KG1 (cell line): ENCODE data around the gene ZNF844.
"Not testable (repeated sequence)": the region's sequence is repeated elsewhere in the genome, so short reads cannot be mapped to it uniquely, and the experiment has no call there.

Experiments
- DNase-seq: peaks from one replicate; lab custom pipeline; 2025; lab: John Stamatoyannopoulos, UW

ZNF844 gene

GRCh38 chr19:12064590-12065538 lies at the start of gene ZNF844:
Gene ZNF844 (plus strand): TSS chr19:12064731. CDS start chr19:12064874, 143 bp downstream.
- peak; percentile 35 for DNase-seq

DNA sequence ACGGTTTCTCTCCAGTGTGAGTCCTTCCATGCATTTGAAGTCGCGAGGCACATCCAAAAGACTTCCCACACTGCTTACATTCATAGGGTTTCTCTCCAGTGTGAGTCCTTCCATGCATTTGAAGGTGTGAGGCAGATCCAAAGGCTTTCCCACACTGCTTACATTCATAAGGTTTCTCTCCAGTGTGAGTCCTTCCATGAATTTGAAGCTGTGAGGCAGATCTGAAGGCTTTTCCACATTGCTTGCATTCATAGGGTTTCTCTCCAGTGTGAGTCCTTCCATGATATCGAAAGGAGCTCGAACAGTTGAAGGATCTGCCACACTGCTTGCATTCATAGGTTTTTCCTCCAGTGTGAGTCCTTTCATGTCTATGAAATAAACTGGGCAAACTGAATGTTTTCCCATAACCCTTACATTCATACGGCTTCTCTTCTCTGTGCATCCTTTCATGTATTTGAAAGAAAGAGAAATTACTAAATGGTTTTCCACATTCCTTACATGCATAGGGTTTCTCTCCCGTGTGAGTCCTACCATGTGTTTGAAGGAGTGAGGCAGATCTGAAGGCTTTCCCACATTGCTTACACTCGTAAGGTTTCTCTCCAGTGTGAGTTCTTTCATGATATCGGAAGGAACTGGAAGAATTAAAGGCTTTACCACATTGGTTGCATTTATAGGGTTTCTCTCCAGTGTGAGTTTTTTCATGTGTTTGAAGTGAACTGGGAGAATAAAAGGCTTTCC lies 49.3 kb upstream of the ZNF844 start:
- DNase-seq, result no peak

- DNase-seq, result no peak
Observed at GRCh38 chr19:12015753-12016116, 48.8 kb upstream of the ZNF844 start.

GRCh38 chr19:12034198-12034597 lies 30.3 kb upstream of the ZNF844 start:
- no peak for DNase-seq

GRCh38 chr19:12034620-12035019 lies 29.9 kb upstream of the ZNF844 start:
- no peak for DNase-seq

- DNase-seq, result peak; percentile 83
Observed at GRCh38 chr19:12035220-12036172, 29.0 kb upstream of the ZNF844 start, which contains the start of gene ZNF433. Gene ZNF433 (minus strand): TSS chr19:12035679. CDS start chr19:12035539, 140 bp downstream.

GRCh38 chr19:12042893-12043292 lies 21.6 kb upstream of the ZNF844 start:
- DNase-seq, result no peak

GRCh38 chr19:12043752-12044422 lies 20.6 kb upstream of the ZNF844 start:
- DNase-seq, result no peak

DNA sequence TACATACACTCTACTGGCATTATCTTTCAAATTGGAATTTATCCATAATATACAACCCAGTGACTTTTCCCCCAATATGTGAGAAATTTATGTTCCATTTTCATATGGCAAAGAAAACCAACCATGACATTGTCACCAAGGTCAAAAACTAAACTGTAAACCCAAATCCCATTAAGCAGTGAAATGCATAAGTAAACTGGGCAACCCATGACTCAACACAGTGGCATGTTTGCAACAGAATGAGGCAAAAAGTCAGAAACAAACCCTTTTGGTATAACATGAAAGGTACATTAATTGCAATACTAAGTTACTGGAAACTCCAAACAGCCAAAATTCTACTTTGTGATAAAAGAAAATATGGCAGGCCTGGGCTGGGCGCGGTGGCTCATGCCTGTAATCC lies 16.7 kb upstream of the ZNF844 start:
- no peak for DNase-seq

DNA sequence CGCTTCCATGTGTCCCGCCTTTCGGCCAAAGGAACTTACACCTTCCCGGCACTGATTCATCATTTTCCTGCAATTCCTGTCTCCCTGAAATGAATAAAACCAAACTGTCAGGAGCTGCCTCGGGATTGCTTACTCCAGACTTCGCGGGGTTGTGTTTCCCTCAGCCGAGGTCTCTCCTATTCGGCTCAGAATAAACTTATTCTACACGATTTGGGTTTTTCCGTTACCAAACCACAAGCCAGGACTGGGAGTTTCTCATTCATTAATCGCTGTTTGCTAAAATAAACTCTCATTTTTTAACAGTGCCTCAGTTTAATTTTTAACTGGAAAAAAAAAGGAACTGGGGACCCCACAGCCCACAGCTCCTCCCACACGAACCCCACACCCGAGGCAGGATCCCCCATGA lies 12.4 kb upstream of the ZNF844 start:
- no peak for DNase-seq

DNA sequence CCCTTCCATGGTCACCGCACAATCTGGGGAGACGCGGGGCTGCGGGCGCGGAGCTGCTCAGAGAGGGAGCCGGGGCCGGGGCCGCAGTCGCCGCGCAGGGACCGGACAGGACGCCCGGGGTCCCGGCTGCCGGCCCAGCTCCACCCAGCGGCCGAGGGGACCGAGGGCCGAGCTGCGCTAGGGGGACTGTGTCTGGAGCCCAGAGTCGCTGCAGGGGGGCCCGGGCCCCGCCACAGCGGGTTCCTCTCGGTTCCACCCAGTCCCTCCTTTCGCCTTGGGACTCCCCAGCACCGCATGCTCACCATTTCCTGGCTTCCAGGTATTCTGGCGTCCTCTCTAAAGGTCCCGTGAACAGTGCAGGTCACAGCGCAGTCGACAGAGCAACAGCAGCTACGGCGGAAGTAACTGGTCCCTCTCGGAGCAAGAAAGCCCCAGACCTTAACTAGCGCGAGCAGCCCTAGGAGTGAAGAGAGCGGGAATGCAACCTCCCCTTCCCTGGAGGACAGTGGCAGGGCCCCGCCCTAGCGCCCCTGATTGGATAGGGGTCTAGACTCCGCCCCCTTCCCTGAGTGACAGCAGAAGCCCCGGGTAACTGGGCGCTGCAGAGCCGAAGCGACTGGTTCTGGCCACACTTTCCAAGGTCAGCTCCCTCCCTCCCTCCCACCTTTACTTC lies 11.9 kb upstream of the ZNF844 start, which contains the start of gene ZNF878:
ZNF878 (minus strand) TSS at position 465 of the 673 bp plus-strand sequence; CDS start at position 305, 160 bp downstream.
- peak; percentile 66 for DNase-seq

GRCh38 chr19:12055784-12056183 lies 8.7 kb upstream of the ZNF844 start:
- no peak for DNase-seq

- no peak for DNase-seq
Observed at GRCh38 chr19:12075538-12076139, 11.1 kb downstream of the ZNF844 start.

DNA sequence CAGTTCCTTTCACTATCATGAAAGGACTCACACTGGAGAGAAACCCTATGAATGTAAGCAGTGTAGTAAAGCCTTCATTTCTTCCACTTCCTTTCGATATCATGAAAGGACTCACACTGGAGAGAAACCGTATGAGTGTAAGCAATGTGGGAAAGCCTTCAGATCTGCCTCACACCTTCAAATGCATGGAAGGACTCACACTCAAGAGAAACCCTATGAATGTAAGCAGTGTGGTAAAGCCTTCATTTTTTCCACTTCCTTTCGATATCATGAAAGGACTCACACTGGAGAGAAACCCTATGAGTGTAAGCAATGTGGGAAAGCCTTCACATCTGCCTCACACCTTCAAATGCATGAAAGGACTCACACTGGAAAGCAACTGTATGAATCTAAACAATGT lies 11.8 kb downstream of the ZNF844 start:
- not testable (repeated sequence) for DNase-seq

DNA sequence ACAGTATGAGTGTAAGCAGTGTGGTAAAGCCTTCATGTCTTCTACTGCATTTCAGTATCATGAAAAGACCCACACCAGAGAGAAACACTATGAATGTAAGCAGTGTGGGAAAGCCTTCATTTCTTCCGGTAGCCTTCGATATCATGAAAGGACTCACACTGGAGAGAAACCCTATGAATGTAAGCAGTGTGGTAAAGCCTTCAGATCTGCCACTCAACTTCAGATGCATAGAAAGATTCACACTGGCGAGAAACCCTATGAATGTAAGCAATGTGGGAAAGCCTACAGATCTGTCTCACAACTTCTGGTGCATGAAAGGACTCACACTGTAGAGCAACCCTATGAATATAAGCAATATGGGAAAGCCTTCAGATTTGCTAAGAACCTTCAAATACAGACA lies 12.8 kb downstream of the ZNF844 start:
- DNase-seq, result no peak

DNA sequence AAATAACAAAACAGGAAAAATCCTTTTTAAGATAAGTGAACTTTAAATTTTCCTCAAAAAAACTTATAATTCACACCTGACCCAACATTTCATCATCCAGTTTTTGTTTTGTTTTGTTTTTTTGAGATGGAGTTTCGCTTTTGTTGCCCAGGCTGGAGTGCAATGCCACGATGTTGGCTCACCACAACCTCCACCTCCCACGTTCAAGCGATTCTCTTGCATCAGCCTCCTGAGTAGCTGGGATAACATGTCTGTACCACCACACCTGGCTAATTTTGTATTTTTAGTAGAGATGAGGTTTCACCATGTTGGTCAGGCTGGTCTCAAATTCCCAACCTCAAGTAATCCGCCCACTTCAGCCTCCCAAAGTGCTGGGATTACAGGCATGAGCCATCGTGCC lies 18.8 kb downstream of the ZNF844 start:
- DNase-seq, result not testable (repeated sequence)

DNA sequence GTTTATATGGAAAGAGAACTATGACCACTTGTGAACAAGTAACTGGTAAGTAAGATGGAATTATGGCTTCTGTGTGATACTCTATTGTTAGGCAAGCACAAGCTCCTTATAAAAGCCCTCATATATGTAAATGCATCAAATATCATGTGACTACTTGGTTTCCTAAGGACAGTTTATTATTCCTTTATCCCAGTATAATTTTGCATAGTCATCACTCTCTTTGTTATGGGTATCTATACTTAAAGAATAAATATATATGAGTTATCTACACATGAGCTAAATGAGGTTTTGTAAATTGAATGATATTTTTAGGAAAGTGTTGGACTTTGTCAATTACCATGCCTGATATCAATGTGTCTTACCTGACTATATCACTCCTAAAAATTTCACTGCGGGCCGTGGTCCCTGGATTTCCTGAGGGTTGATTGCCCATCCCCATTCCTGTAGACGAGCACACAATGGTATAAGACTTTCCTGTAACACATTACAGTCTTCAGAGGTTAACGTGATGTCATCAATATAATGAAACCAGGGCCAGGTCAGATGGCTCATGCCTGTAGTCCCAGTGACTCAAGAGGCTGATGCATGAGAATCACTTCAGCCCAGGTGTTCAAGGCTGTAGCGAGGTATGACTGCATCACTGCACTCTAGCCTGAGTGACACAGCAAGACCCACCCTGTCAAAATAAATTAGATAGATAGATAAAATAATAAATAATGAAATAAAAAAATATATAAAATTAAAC lies 20.7 kb downstream of the ZNF844 start:
- no peak for DNase-seq

GRCh38 chr19:12090807-12091206 lies 26.3 kb downstream of the ZNF844 start:
- no peak for DNase-seq
